IMR-90 (cell line): ENCODE results near the gene OFD1. TPM values are rescaled to one million over a fixed set of nuclear protein-coding genes. Genes with fewer than 3 reads are reported as not detected.

Experiments used
- ATAC-seq: fragments of 200-7000 bp; cut with Tn5 transposase; 2 replicates; pipeline ENCODE4 v1.9.1; 2020; ENCODE audit warnings: low read depth, mild to moderate bottlenecking, moderate library complexity
- BruUV-seq: library from RNA; stranded (reverse); fragments of 400-500 nt; replicated peaks from 2 replicates; lab custom pipeline; 2021; lab: Mats Ljungman, UMichigan
- CTCF ChIA-PET: fragments of 300-600 bp; formaldehyde crosslinking; extraction: SDS; loops from one replicate; lab custom pipeline; 2021; ENCODE audit warnings: antibody characterized with exemption; lab: Yijun Ruan, JAX
- POLR2A ChIA-PET: fragments of 300-600 bp; sonication (Branson Sonifier 250); formaldehyde crosslinking; loops from one replicate; lab custom pipeline; 2022; ENCODE audit warnings: antibody characterized with exemption; ENCODE audit not compliant: unreplicated experiment; lab: Charles Lee
- DNase-seq: peaks from one replicate; pipeline ENCODE4 v3.0.0; 2013
- H2AFZ ChIP-seq: replicated peaks from 2 replicates; pipeline ENCODE3; 2013; ENCODE audit warnings: low read length, mild to moderate bottlenecking; ENCODE audit not compliant: poor library complexity
- H2AK5ac ChIP-seq: 2 replicates; pipeline ENCODE4 v1.6.1; 2013; ENCODE audit warnings: low read depth, low read length, inconsistent platforms
- H2AK9ac ChIP-seq: replicated peaks from 2 replicates; pipeline ENCODE3; 2013; ENCODE audit warnings: mild to moderate bottlenecking, low read depth, low read length, moderate library complexity; ENCODE audit not compliant: poor library complexity
- H2BK120ac ChIP-seq: 2 replicates; pipeline ENCODE4 v1.6.1; 2013; ENCODE audit warnings: low read depth, low read length, inconsistent platforms
- H2BK15ac ChIP-seq: 3 replicates; pipeline ENCODE4 v1.6.1; 2013; ENCODE audit warnings: low read depth, low read length, inconsistent platforms
- H2BK20ac ChIP-seq: 2 replicates; pipeline ENCODE4 v1.6.1; 2013; ENCODE audit warnings: low read depth, mild to moderate bottlenecking, inconsistent platforms, low read length, moderate library complexity
- H2BK5ac ChIP-seq: 2 replicates; pipeline ENCODE4 v1.6.1; 2013; ENCODE audit warnings: mild to moderate bottlenecking, low read depth, low read length, inconsistent platforms; ENCODE audit not compliant: poor library complexity, severe bottlenecking
- H3K14ac ChIP-seq: replicated peaks from 2 replicates; pipeline ENCODE4 v1.6.1; 2013; ENCODE audit warnings: low read depth, low read length, inconsistent platforms
- H3K18ac ChIP-seq: 2 replicates; pipeline ENCODE4 v1.6.1; 2013; ENCODE audit warnings: low read depth, low read length, control low read depth
- H3K23ac ChIP-seq: 2 replicates; pipeline ENCODE4 v1.6.1; 2013; ENCODE audit warnings: low read depth, low read length, inconsistent platforms
- H3K27ac ChIP-seq: 2 replicates; pipeline ENCODE4 v1.5.1; 2013; ENCODE audit warnings: mild to moderate bottlenecking, control low read depth, low read length; ENCODE audit not compliant: insufficient read depth
- H3K27me3 ChIP-seq: 2 replicates; pipeline ENCODE4 v1.6.1; 2013; ENCODE audit warnings: low read length; ENCODE audit not compliant: control insufficient read depth, insufficient read depth
- H3K36me3 ChIP-seq: 2 replicates; pipeline ENCODE4 v1.6.1; 2013; ENCODE audit warnings: low read length, mixed read lengths; ENCODE audit not compliant: control insufficient read depth, insufficient read depth
- H3K4ac ChIP-seq: 2 replicates; pipeline ENCODE4 v1.6.1; 2013; ENCODE audit warnings: low read depth, low read length, inconsistent platforms
- H3K4me1 ChIP-seq: 2 replicates; pipeline ENCODE4 v1.6.1; 2013; ENCODE audit warnings: low read length, mixed read lengths; ENCODE audit not compliant: control insufficient read depth, insufficient read depth
- H3K4me2 ChIP-seq: 2 replicates; pipeline ENCODE4 v1.6.1; 2013; ENCODE audit warnings: low read depth, mild to moderate bottlenecking, control low read depth, low read length, moderate library complexity
- H3K4me3 ChIP-seq: 2 replicates; pipeline ENCODE4 v1.5.1; 2013; ENCODE audit warnings: low read depth, mild to moderate bottlenecking, control low read depth, low read length, moderate library complexity; ENCODE audit not compliant: insufficient read depth
- H3K56ac ChIP-seq: 2 replicates; pipeline ENCODE4 v1.6.1; 2013; ENCODE audit warnings: low read length, inconsistent platforms; ENCODE audit not compliant: insufficient read depth; ENCODE audit errors: extremely low read depth
- H3K79me1 ChIP-seq, 2 experiments: 2 replicates each; pipeline ENCODE4 v1.6.1; 2013; ENCODE audit warnings: low read length in 2 of 2, inconsistent platforms in 1 of 2, low read depth in 1 of 2
- H3K9ac ChIP-seq: 2 replicates; pipeline ENCODE4 v1.6.1; 2013; ENCODE audit warnings: low read depth, low read length, control low read depth
- H3K9me1 ChIP-seq: 2 replicates; pipeline ENCODE4 v1.6.1; 2013; ENCODE audit warnings: low read length, inconsistent platforms; ENCODE audit not compliant: insufficient read depth
- H3K9me3 ChIP-seq: 2 replicates; pipeline ENCODE4 v1.6.1; 2013; ENCODE audit warnings: low read length; ENCODE audit not compliant: control insufficient read depth, insufficient read depth
- H4K20me1 ChIP-seq: 2 replicates; pipeline ENCODE4 v1.6.1; 2013; ENCODE audit warnings: low read length, inconsistent platforms; ENCODE audit not compliant: insufficient read depth
- H4K5ac ChIP-seq: 2 replicates; pipeline ENCODE4 v1.6.1; 2013; ENCODE audit warnings: mild to moderate bottlenecking, low read depth, low read length, control low read depth
- H4K8ac ChIP-seq, 2 experiments: 2 replicates each; pipeline ENCODE4 v1.6.1; 2013; ENCODE audit warnings: low read depth in 2 of 2, low read length in 2 of 2, control low read depth in 1 of 2, inconsistent platforms in 1 of 2
- H4K91ac ChIP-seq: 2 replicates; pipeline ENCODE4 v1.6.1; 2013; ENCODE audit warnings: low read depth, low read length, inconsistent platforms; ENCODE audit not compliant: insufficient read depth
- BHLHE40 ChIP-seq: fragments of 150-350 bp; IDR thresholded peaks from 2 replicates; pipeline ENCODE4 v1.6.1; 2016; ENCODE audit warnings: mild to moderate bottlenecking, low read depth, low read length
- CEBPB ChIP-seq: IDR thresholded peaks from 2 replicates; pipeline ENCODE4 v1.6.1; 2012; ENCODE audit warnings: low read depth, low read length, improper control_type of control experiment
- CHD1 ChIP-seq: IDR thresholded peaks from 2 replicates; pipeline ENCODE4 v1.6.1; 2012; ENCODE audit warnings: low read depth, low read length, improper control_type of control experiment
- CTCF ChIP-seq: conservative IDR thresholded peaks from 2 replicates; pipeline ENCODE4 v1.5.1; 2012; ENCODE audit warnings: mild to moderate bottlenecking, low read depth, low read length, improper control_type of control experiment
- FOS ChIP-seq: fragments of 150-350 bp; IDR thresholded peaks from 2 replicates; pipeline ENCODE4 v1.6.1; 2016; ENCODE audit warnings: low read depth, low read length
- MAFK ChIP-seq: IDR thresholded peaks from 2 replicates; pipeline ENCODE4 v1.6.1; 2012; ENCODE audit warnings: low read depth, low read length, improper control_type of control experiment
- MAZ ChIP-seq: IDR thresholded peaks from 2 replicates; pipeline ENCODE4 v1.6.1; 2012; ENCODE audit warnings: low read depth, mild to moderate bottlenecking, low read length, improper control_type of control experiment, moderate library complexity, borderline replicate concordance
- MXI1 ChIP-seq: IDR thresholded peaks from 2 replicates; pipeline ENCODE4 v1.6.1; 2012; ENCODE audit warnings: low read depth, mild to moderate bottlenecking, low read length, moderate library complexity, borderline replicate concordance
- NFE2L2 ChIP-seq: fragments of 150-350 bp; IDR thresholded peaks from 2 replicates; pipeline ENCODE4 v1.6.1; 2016; ENCODE audit warnings: low read depth, mild to moderate bottlenecking, low read length
- POLR2A ChIP-seq: IDR thresholded peaks from 2 replicates; pipeline ENCODE4 v1.6.1; 2012; ENCODE audit warnings: mild to moderate bottlenecking, low read depth, low read length
- RAD21 ChIP-seq: IDR thresholded peaks from 2 replicates; pipeline ENCODE4 v1.6.1; 2012; ENCODE audit warnings: low read length, improper control_type of control experiment
- RCOR1 ChIP-seq: IDR thresholded peaks from 2 replicates; pipeline ENCODE4 v1.6.1; 2012; ENCODE audit warnings: mild to moderate bottlenecking, low read length, improper control_type of control experiment; ENCODE audit not compliant: insufficient replicate concordance
- RFX5 ChIP-seq: IDR thresholded peaks from 2 replicates; pipeline ENCODE4 v1.8.0; 2012; ENCODE audit warnings: low read depth, mild to moderate bottlenecking, low read length, moderate library complexity
- SMC3 ChIP-seq: fragments of 150-350 bp; IDR thresholded peaks from 2 replicates; pipeline ENCODE4 v1.6.1; 2016; ENCODE audit warnings: low read depth, mild to moderate bottlenecking, antibody characterized with exemption, low read length, moderate library complexity
- USF2 ChIP-seq: fragments of 150-350 bp; IDR thresholded peaks from 2 replicates; pipeline ENCODE4 v1.6.1; 2017; ENCODE audit warnings: mild to moderate bottlenecking, antibody characterized with exemption, low read length, low read depth
- WGBS, 2 experiments: methylation state at CpG; one replicate each; pipeline versions ENCODE4 v1.1.5 to v1.1.7; 2013; ENCODE audit warnings: missing lambda C conversion rate in 2 of 2; ENCODE audit not compliant: insufficient read length in 1 of 2; ENCODE audit errors: extremely low coverage in 2 of 2; 5-methylcytosine and 5-hydroxymethylcytosine counted together
- dilution Hi-C: fragments of 300-500 bp; cut with HindIII; formaldehyde crosslinking; loops from one replicate; pipeline ENCODE4 v1.14.3; 2018; ENCODE audit warnings: low sequenced_read_pairs; ENCODE audit not compliant: unreplicated experiment
- in situ Hi-C: fragments of 300-500 bp; cut with MboI; formaldehyde crosslinking; loops from 3 replicates; pipeline ENCODE4 v1.14.3; 2019; ENCODE audit warnings: low sequenced_read_pairs, inconsistent platforms, mixed read lengths
- intact Hi-C: fragments of 100-400 bp; cut with micrococcal nuclease; formaldehyde crosslinking; loops from 2 replicates; pipeline ENCODE4 v1.10.0; 2022
- polyA plus RNA-seq, 3 experiments: library from polyadenylated mRNA; depleted of rRNA; stranded (reverse); fragments of >200 nt; gene quantifications; 2 replicates each; pipeline ENCODE4 v1.2.3, GENCODE V29; 2012; ENCODE audit warnings: low replicate concordance in 1 of 3
- total RNA-seq: library from RNA; depleted of rRNA; stranded (reverse); fragments of >200 nt; gene quantifications from 2 replicates; pipeline ENCODE4 v1.2.3, GENCODE V29; 2012
- TF ChIP-seq, protein P1 (sequence below): fragments of 150-350 bp; IDR thresholded peaks from 2 replicates; pipeline ENCODE4 v1.6.1; 2016; ENCODE audit warnings: low read depth, mild to moderate bottlenecking, low read length, moderate library complexity, borderline replicate concordance

Gene OFD1
- total and polyA plus RNA-seq, 2 of the 4 experiments (the other 2 are of a cell fraction): 8.4 to 8.6 TPM

- Histone ChIP-seq H4K20me1 (peaks cover 57% of the 10 kb centered on the region), H3K56ac (no peak overlapping the region), H3K79me1 (peaks cover 23 to 56% of the 10 kb centered on the region in 2 experiments), H3K9me3 (no peaks in the 10 kb centered on the region), H2BK5ac (no peak overlapping the region), H3K4me3 (no peak overlapping the region), H3K4ac (no peak overlapping the region), H3K9ac (no peak overlapping the region), H3K14ac (no peak overlapping the region), H3K36me3 (peaks cover 2% of the 10 kb centered on the region), H3K23ac (no peak overlapping the region), H4K8ac (no peak overlapping the region), H2BK15ac (no peak overlapping the region), H3K4me1 (peaks cover 11% of the 10 kb centered on the region), H3K27me3 (no peaks in the 10 kb centered on the region; the same call in 1 of the 2 replicates), H2BK20ac (no peak overlapping the region), H3K4me2 (no peak overlapping the region), H2BK120ac (no peak overlapping the region), H3K27ac (no peak overlapping the region), H2AK5ac (no peak overlapping the region), H2AK9ac (no peak overlapping the region), H2AFZ (no peak overlapping the region), H4K5ac (no peak overlapping the region), H4K91ac (no peak overlapping the region), H3K9me1 (peaks cover 3% of the 10 kb centered on the region; the same call in 1 of the 2 replicates), H3K18ac (no peak overlapping the region)
- in situ Hi-C loops (no loop called here), intact Hi-C loops (no loop called here), dilution Hi-C loops (no loop called here)
- POLR2A ChIA-PET: no interaction called here
- CTCF ChIA-PET: no interaction called here
- BruUV-seq: no TSS peak
- WGBS, 2 experiments: 100% methylated on average over 1 to 2 of the region's 4 CpGs
- ATAC-seq: no peak
- no peak for DNase-seq
- no peak for TF ChIP-seq MXI1
- TF ChIP-seq USF2: no peak
- no peak for TF ChIP-seq FOS
- no peak for TF ChIP-seq MAZ
- TF ChIP-seq CEBPB: no peak
- no peak for TF ChIP-seq NFE2L2
- TF ChIP-seq CTCF: no peak
- TF ChIP-seq SMC3: no peak
- no peak for TF ChIP-seq BHLHE40
- TF ChIP-seq POLR2A: no peak
- no peak for TF ChIP-seq CHD1
- TF ChIP-seq, protein P1, sequence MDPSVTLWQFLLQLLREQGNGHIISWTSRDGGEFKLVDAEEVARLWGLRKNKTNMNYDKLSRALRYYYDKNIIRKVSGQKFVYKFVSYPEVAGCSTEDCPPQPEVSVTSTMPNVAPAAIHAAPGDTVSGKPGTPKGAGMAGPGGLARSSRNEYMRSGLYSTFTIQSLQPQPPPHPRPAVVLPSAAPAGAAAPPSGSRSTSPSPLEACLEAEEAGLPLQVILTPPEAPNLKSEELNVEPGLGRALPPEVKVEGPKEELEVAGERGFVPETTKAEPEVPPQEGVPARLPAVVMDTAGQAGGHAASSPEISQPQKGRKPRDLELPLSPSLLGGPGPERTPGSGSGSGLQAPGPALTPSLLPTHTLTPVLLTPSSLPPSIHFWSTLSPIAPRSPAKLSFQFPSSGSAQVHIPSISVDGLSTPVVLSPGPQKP: no peak
- no peak for TF ChIP-seq MAFK
- no peak for TF ChIP-seq RCOR1
- TF ChIP-seq RAD21: no peak
- TF ChIP-seq RFX5: no peak
Observed at GRCh38 chrX:13695601-13696115, 38.9 kb upstream of the OFD1 start.
